Esophagus (tissue), 2 donors: ENCODE measurements around the gene RAG2. TPM values are rescaled to one million over a fixed set of nuclear protein-coding genes. Genes with fewer than 3 reads are reported as not detected.

ENCODE experiments used
- H3K27ac ChIP-seq, 2 donors: one replicate each; pipeline ENCODE4 v1.5.1; 2013; ENCODE audit warnings: low read depth in 2 of 2, mild to moderate bottlenecking in 2 of 2, inconsistent platforms in 1 of 2, low read length in 1 of 2, moderate library complexity in 1 of 2
- H3K27me3 ChIP-seq, 2 donors: one replicate each; pipeline ENCODE4 v1.6.1; 2013; ENCODE audit warnings: low read length in 2 of 2, control low read depth in 1 of 2, mild to moderate bottlenecking in 1 of 2; ENCODE audit not compliant: insufficient read depth in 2 of 2, control insufficient read depth in 1 of 2
- H3K36me3 ChIP-seq, 2 donors: one replicate each; pipeline ENCODE4 v1.6.1; 2013; ENCODE audit warnings: low read length in 1 of 2; ENCODE audit not compliant: control insufficient read depth in 2 of 2, insufficient read depth in 2 of 2
- H3K4me1 ChIP-seq, 2 donors: one replicate each; pipeline ENCODE4 v1.6.1; 2013; ENCODE audit warnings: low read length in 1 of 2; ENCODE audit not compliant: control insufficient read depth in 2 of 2, insufficient read depth in 2 of 2
- H3K4me3 ChIP-seq, 2 donors: one replicate each; pipeline ENCODE4 v1.5.1; 2013; ENCODE audit warnings: low read length in 2 of 2, mild to moderate bottlenecking in 2 of 2, low read depth in 1 of 2, moderate library complexity in 1 of 2
- H3K9me3 ChIP-seq, 2 donors: one replicate each; pipeline ENCODE4 v1.6.1; 2013; ENCODE audit warnings: mild to moderate bottlenecking in 2 of 2, low read depth in 1 of 2, low read length in 1 of 2, moderate library complexity in 1 of 2; ENCODE audit not compliant: control insufficient read depth in 2 of 2, insufficient read depth in 1 of 2
- WGBS, 2 donors: extraction: QIAGEN DNeasy Blood & Tissue Kit; methylation state at CpG; one replicate each; pipeline ENCODE4 v1.1.7; 2013; 5-methylcytosine and 5-hydroxymethylcytosine counted together
- polyA plus RNA-seq, 2 donors: library from polyadenylated mRNA; stranded (reverse); fragments of 200-250 nt; gene quantifications; one replicate each; pipeline ENCODE4 v1.2.3, GENCODE V29; 2013
- donor health status: healthy with polysubstance abuse.
- donor health status: Bipolar disorder and iron deficiency.

The RAG2 gene
- polyA plus RNA-seq, 2 donors = not detected

DNA sequence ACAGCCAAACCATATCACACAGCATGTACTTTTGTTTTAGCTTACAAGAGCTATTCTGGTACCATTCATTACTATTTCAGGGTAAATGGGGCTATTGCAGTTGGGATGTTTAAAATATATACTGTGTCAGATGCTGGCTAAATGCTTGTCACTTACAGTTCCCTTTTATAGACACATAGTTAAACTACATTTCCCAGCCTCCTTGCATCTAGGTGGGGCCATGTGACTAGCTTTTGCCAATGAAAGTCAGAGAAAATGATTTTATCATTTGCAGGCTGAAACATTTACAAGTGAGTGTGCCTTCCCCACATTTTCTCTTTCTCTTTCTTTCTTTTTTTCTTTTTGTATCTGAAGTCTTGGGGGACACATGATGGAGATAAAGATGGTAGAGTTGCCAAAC lies 11.5 kb downstream of the RAG2 start:
- Histone ChIP-seq H3K4me1 (no peaks in the 10 kb centered on the region), H3K4me3 (no peak overlapping the region), H3K36me3 (no peaks in the 10 kb centered on the region), H3K27me3 (peaks cover 3 to 5% of the 10 kb centered on the region in 2 donors), H3K9me3 (peaks cover under 1% of the 10 kb centered on the region in 2 donors), H3K27ac (no peak overlapping the region)

DNA sequence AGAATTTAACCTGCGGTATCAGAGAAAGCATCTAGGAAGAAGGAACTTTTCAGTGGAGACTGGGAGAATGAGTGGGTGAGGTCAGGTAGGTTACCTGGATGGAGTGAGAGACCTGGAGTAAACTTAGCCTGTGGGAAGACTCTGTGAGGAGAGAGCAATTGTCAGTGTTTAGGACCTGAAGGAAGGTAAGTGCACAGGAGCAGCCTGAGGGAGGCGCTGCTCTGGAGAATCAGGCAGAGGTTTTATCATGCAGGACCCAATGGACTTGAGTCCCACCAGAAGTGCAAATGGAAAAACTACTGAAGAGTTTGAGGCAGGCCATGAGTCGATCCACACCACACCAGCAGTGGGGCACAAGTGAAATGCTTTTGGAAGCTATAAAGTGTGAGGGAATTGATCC lies 14.4 kb downstream of the RAG2 start:
- WGBS, 2 donors = 65 to 69% methylated on average over 3 of the region's 3 CpGs
- Histone ChIP-seq H3K4me3 (no peak overlapping the region), H3K9me3 (peaks cover 4 to 5% of the 10 kb centered on the region in 2 donors), H3K27me3 (peaks cover 0 to 2% of the 10 kb centered on the region in 2 donors), H3K4me1 (no peaks in the 10 kb centered on the region), H3K27ac (no peak overlapping the region), H3K36me3 (no peaks in the 10 kb centered on the region)

DNA sequence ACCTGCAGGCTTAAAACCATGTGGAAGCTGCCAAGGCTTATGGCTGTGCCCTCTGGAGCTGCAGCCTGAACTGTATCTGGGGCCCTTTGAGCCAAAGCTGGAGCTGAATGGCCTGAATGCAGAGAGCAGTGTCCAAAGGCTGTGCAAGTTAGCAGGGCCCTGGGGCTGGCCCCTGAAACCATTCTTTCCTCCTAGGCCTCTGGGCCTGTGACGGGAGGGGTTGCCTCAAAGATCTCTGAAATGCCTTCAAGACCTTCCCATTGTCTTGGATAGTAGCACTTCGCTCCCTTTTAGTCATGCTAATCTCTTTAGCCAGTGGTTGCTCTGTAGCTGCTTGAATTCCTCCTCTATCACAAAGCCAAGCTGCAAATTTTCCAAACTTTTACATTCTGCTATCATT lies 16.5 kb downstream of the RAG2 start:
- Histone ChIP-seq H3K27ac (no peak overlapping the region), H3K27me3 (no peaks in the 10 kb centered on the region), H3K36me3 (no peaks in the 10 kb centered on the region), H3K4me1 (no peaks in the 10 kb centered on the region), H3K9me3 (peaks cover 4 to 5% of the 10 kb centered on the region in 2 donors), H3K4me3 (no peak overlapping the region)
- WGBS, 2 donors = 88 to 89% methylated on average over 2 of the region's 2 CpGs

DNA sequence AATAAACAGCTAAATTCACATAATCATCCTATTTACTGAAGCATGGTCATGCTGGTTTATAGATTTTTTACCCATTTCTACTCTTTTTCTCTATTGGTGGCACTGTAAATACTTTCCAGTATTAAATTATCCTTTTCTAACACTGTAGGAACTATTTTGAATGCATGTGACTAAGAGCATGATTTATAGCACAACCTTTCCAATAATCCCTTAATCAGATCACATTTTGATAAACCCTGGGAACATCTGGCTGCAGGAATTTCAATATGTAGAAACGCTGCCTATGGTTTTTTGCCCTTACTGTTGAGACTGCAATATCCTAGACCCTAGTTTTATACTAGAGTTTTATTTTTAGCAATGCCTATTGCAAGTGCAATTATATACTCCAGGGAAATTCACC lies 19.6 kb downstream of the RAG2 start:
- H3K4me1 ChIP-seq = no peaks in the 10 kb centered on the region
- no peaks in the 10 kb centered on the region for H3K36me3 ChIP-seq
- H3K9me3 ChIP-seq = peaks cover 4 to 5% of the 10 kb centered on the region in 2 donors
- H3K27ac ChIP-seq = no peak overlapping the region
- WGBS, 2 donors = 62 to 64% methylated on average over 1 of the region's 1 CpG
- H3K4me3 ChIP-seq = no peak overlapping the region
- no peaks in the 10 kb centered on the region for H3K27me3 ChIP-seq

DNA sequence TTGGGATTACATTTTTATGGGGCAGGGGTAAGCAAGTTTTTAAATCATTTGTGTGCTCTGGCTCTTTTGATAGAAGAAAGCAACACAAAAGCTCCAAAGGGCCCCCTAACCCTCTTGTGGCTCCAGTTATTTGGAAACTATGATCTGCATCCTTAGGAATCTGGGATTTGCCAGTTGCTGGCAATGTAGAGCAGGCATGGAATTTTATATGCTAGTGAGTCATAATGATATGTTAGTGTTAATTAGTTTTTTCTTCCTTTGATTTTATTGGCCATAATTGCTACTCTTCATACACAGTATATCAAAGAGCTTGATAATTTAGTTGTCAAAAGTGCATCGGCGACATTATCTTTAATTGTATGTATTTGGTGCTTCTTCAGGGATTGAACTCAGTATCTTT lies 20.2 kb downstream of the RAG2 start:
- H3K9me3 ChIP-seq = peaks cover 4 to 5% of the 10 kb centered on the region in 2 donors
- no peaks in the 10 kb centered on the region for H3K36me3 ChIP-seq
- H3K27me3 ChIP-seq = no peaks in the 10 kb centered on the region
- no peak overlapping the region for H3K27ac ChIP-seq
- no peak overlapping the region for H3K4me3 ChIP-seq
- 83 to 88% methylated on average over 2 of the region's 2 CpGs for WGBS, 2 donors
- no peaks in the 10 kb centered on the region for H3K4me1 ChIP-seq

DNA sequence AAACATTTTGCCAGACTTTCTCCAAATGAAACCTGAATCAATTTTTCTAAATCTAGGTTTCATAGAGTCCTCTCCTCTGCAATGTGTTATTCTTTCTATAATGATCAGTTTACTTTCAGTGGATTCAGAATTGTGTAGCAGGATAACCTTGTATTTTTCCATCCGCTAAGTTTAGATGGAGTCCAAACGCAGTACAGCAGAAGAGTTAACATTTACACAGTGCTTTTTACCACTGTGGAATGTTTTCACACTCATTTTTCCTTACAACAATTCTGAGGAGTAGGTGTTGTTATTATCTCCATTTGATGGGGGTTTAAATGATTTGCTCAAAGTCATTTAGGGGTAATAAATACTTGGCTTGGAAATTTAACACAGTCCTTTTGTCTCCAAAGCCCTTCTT lies 20.7 kb downstream of the RAG2 start:
- no peaks in the 10 kb centered on the region for H3K27me3 ChIP-seq
- H3K36me3 ChIP-seq = no peaks in the 10 kb centered on the region
- H3K9me3 ChIP-seq = peaks cover 4 to 5% of the 10 kb centered on the region in 2 donors
- no peaks in the 10 kb centered on the region for H3K4me1 ChIP-seq
- WGBS, 2 donors = 60 to 67% methylated on average over 2 of the region's 2 CpGs
- no peak overlapping the region for H3K4me3 ChIP-seq
- H3K27ac ChIP-seq = no peak overlapping the region

DNA sequence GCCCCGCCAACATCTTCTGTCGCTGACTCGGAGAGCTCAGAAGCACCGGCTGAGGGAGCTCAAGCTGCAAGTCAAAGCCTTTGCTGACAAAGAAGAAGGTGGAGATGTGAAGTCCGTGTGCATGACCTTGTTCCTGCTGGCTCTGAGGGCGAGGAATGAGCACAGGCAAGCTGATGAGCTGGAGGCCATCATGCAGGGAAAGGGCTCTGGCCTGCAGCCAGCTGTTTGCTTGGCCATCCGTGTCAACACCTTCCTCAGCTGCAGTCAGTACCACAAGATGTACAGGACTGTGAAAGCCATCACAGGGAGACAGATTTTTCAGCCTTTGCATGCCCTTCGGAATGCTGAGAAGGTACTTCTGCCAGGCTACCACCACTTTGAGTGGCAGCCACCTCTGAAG lies 23.6 kb downstream of the RAG2 start:
- no peaks in the 10 kb centered on the region for H3K4me1 ChIP-seq
- no peaks in the 10 kb centered on the region for H3K27me3 ChIP-seq
- H3K27ac ChIP-seq = no peak overlapping the region
- WGBS, 2 donors = 84 to 85% methylated on average over 8 of the region's 8 CpGs
- H3K4me3 ChIP-seq = no peak overlapping the region
- H3K9me3 ChIP-seq = no peaks in the 10 kb centered on the region
- H3K36me3 ChIP-seq = no peaks in the 10 kb centered on the region

DNA sequence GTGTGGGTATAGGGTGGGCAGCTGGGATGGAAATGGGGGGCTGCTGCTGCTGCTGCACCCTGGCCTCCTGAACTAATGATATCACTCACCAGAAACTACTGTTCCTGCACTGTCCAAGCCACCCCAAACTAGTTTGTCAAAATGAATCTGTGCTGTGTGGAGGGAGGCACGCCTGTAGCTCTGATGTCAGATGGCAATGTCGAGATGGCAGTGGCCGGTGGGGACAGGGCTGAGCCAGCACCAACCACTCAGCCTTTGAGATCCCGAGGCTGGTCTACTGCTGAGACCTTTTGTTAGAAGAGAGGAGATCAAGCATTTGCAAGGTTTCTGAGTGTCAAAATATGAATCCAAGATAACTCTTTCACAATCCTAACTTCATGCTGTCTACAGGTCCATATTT lies 28.9 kb downstream of the RAG2 start:
- no peaks in the 10 kb centered on the region for H3K9me3 ChIP-seq
- no peak overlapping the region for H3K4me3 ChIP-seq
- no peaks in the 10 kb centered on the region for H3K27me3 ChIP-seq
- H3K4me1 ChIP-seq = no peaks in the 10 kb centered on the region
- 81 to 82% methylated on average over 4 of the region's 4 CpGs for WGBS, 2 donors
- H3K27ac ChIP-seq = no peak overlapping the region
- no peaks in the 10 kb centered on the region for H3K36me3 ChIP-seq

DNA sequence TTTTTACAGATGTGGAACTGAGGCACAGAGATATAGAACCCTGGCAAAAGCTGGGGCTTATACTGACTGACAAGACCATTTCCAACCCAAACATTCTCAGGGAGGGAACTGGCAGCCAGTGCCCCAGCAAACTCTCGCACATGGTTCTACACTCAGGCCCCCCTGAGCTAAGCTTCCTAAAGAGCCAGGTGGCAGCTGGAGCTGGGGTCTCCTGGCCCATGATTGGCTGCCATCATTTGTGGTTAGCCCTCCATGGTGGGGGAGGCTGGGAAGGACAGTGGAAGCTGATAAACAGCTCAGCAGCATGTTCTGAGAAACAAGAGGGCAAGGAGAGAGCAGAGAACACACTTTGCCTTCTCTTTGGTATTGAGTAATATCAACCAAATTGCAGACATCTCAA lies 30.3 kb downstream of the RAG2 start, which contains the start of gene RAG1:
Gene RAG1, plus strand, starts transcription at position 314 of the 400 bp plus-strand sequence. CDS start 5,298 bp downstream, outside the sequence.
- no peaks in the 10 kb centered on the region for H3K4me1 ChIP-seq
- no peak within 1 kb of the TSS for H3K27ac ChIP-seq
- H3K4me3 ChIP-seq = no peak within 1 kb of the TSS
- WGBS, 2 donors = 88 to 100% methylated on average over 1 of the region's 1 CpG
- no peaks in the 10 kb centered on the region for H3K27me3 ChIP-seq
- no peaks in the 10 kb centered on the region for H3K9me3 ChIP-seq
- no peaks in the 10 kb centered on the region for H3K36me3 ChIP-seq

DNA sequence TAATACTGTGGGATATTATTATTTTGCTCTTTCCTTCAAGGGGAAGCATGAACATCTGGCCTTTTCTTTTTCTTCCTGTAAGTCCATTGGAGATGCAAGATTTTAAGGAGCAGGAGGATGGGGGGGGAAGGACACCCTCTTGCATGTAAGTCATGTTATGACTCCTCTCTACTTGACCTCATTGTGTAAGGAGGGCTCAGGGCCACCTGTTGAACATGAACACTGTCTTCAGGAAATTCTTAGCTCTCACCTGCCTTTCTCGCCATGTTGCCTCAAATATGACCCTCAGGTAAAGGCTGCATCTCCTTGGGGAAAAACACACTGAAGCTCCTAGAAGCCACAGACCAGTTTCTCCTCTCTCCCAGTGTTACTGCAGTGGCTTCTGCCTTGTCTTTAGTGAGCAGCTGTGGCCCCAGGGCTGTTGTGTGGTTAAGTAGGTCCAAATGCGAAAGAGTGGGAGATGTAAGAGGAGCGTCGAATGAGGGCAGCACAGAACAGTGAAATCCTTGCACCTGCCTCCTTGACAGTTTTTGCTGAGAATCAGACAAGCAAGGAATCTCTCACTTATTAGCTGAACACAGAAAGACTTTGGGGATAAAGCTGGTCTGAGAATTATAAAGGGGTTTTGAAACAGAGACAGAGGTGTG lies 31.5 kb downstream of the RAG2 start:
- no peaks in the 10 kb centered on the region for H3K9me3 ChIP-seq
- no peak overlapping the region for H3K27ac ChIP-seq
- 84 to 90% methylated on average over 4 of the region's 4 CpGs for WGBS, 2 donors
- H3K36me3 ChIP-seq = no peaks in the 10 kb centered on the region
- H3K27me3 ChIP-seq = no peaks in the 10 kb centered on the region
- H3K4me3 ChIP-seq = no peak overlapping the region
- H3K4me1 ChIP-seq = no peaks in the 10 kb centered on the region
